ENCODE data around the gene DYNC2H1.

GRCh38 chr11:103272876-103273275 is 163.7 kb downstream of the DYNC2H1 start:
- TF ChIP-seq CTCF (tag by site-specific recombination; IDR thresholded peaks at IDR 0.05) (no peak), TCF7L2 (IDR thresholded peaks at IDR 0.05; ENCODE audit: borderline replicate concordance, low read depth, low read length) (no peak), BCL11B (tag by site-specific recombination; IDR thresholded peaks at IDR 0.05; ENCODE audit: low read depth) (no peak), ZNF335 (tag by site-specific recombination; conservative IDR thresholded peaks at IDR 0.05) (no peak), ZNF776 (tag by site-specific recombination; IDR thresholded peaks at IDR 0.05; ENCODE audit: borderline replicate concordance) (no peak), ZNF133 (tag by site-specific recombination; IDR thresholded peaks at IDR 0.05) (no peak), ZNF292 (tag by site-specific recombination; IDR thresholded peaks at IDR 0.05; ENCODE audit: borderline replicate concordance, low read depth) (no peak), ZBTB6 (tag by site-specific recombination; IDR thresholded peaks at IDR 0.05) (no peak), ZNF560 (tag by site-specific recombination; IDR thresholded peaks at IDR 0.05; ENCODE audit: borderline replicate concordance) (no peak), ZBTB17 (tag by site-specific recombination; IDR thresholded peaks at IDR 0.05) (no peak), HOXD13 (CRISPR knock-in tag; IDR thresholded peaks at IDR 0.05; ENCODE audit: borderline replicate concordance) (no peak), YY1 (tag by site-specific recombination; IDR thresholded peaks at IDR 0.05) (no peak), PRDM10 (tag by site-specific recombination; IDR thresholded peaks at IDR 0.05) (no peak), ZNF513 (tag by site-specific recombination; IDR thresholded peaks at IDR 0.05) (no peak)
